Activated CD8-positive, alpha-beta memory T cell treated with anti-CD3 and anti-CD28 coated beads for 36 hours (primary cell): ENCODE measurements around the gene CA6. TPM values are rescaled to one million over a fixed set of nuclear protein-coding genes. Genes with fewer than 3 reads are reported as not detected.
"Not testable (repeated sequence)": the region's sequence is repeated elsewhere in the genome, so short reads cannot be mapped to it uniquely, and the experiment has no call there.

Source experiments
- CTCF ChIA-PET: fragments of 350-600 bp; sonication (Branson Sonifier 250); formaldehyde crosslinking; loops from one replicate; lab custom pipeline; 2021; ENCODE audit warnings: antibody characterized with exemption; lab: Charles Lee
- POLR2A ChIA-PET: fragments of 350-600 bp; sonication (Branson Sonifier 250); formaldehyde crosslinking; loops from one replicate; lab custom pipeline; 2021; ENCODE audit warnings: antibody characterized with exemption; lab: Charles Lee
- total RNA-seq, 2 experiments: library from RNA; stranded (reverse); gene quantifications; one replicate each; pipeline ENCODE4 v1.2.3, GENCODE V29; 2021

CA6 gene
- total RNA-seq, 2 experiments from 2014 or later, result 2.3 to 2.5 TPM

DNA sequence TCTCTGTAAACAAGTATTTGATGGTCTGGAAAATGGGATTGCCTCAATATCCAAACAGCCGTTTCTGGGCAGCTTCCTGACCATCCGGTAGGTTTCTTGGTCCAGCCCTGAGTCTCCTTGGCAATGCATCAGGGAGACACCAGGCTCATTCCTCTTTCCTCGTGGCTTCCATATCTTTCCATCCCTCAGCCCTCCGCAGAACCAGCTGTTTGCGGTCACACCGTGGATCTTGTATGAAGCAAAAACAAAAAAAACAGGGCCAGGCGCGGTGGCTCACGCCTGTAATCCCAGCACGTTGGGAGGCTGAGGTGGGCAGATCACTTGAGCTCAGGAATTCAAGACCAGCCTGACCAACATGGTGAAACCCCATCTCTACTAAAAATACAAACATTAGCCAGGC is 28.1 kb upstream of the CA6 start:
- CTCF ChIA-PET, result interaction anchor here (0.7 to 5.3 kb wide), 11 partner anchors 9 to 521 kb away, joined by 3 to 55 read pairs (median 5); no protein-coding TSS in a partner anchor
- POLR2A ChIA-PET, result interaction anchor here (0.6 kb wide), 1 partner anchor 11 kb away, joined by 5 read pairs; no protein-coding TSS in a partner anchor

DNA sequence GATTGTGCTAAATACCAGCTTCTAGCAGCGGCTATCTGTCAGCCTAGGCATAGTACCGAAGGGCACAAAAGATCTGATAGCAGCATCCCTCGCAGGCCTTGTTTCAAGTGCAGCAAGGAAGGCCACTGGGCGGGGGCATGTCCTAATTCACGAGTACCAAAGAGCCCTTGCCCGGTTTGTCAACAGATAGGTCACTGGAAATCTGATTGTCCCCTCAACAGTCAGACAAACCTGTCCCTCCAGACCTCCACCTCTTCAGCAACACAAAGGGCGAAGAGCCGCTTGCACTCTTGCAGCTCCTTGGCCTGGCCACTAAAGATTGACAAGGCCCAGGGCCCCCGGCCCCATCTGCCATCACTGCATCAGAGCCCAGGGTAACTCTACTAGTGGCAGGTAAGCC is 22.7 kb upstream of the CA6 start:
- POLR2A ChIA-PET, result no interaction called here
- CTCF ChIA-PET, result no interaction called here

DNA sequence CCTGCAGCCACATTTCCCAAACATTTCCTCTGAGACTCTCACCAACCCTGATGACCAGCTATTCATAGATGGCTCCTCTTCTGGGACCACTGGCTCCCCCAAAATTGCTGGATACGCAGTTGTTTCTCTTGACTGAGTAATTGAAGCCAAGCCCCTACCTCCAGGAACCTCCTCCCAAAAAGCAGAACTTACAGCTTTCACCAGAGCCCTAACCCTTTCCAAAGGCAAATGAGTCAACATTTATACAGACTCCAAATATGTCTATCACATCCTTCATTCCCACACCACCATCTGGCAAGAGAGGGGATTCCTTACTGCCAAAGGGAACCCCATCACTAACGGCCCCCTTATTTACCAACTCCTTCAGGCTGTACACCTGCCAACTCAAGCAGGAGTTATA is 20.3 kb upstream of the CA6 start:
- CTCF ChIA-PET, result interaction anchor here (1.4 kb wide), 1 partner anchor 62 kb away, joined by 3 read pairs; no protein-coding TSS in a partner anchor
- POLR2A ChIA-PET, result no interaction called here

DNA sequence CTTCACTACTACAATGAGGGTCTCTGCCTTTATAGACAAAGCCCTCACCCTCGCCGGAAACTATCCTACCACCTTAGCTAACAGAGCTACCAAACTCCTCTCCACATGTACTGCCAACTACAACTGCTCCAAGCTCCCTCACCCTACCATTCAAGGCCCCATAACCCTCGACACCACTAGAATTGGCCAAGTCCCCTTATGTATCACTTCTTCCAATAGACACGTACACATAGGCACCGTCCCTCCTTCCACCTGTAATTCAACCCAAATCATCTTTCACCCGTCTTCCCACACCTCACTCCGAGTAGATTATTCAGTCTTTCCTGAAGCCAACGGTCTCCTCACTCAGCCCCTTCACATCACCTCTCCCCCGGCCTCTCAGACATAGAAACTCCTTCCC is 19.7 kb upstream of the CA6 start:
- POLR2A ChIA-PET, result no interaction called here
- CTCF ChIA-PET, result interaction anchor here (1.4 kb wide), 1 partner anchor 62 kb away, joined by 3 read pairs; no protein-coding TSS in a partner anchor

DNA sequence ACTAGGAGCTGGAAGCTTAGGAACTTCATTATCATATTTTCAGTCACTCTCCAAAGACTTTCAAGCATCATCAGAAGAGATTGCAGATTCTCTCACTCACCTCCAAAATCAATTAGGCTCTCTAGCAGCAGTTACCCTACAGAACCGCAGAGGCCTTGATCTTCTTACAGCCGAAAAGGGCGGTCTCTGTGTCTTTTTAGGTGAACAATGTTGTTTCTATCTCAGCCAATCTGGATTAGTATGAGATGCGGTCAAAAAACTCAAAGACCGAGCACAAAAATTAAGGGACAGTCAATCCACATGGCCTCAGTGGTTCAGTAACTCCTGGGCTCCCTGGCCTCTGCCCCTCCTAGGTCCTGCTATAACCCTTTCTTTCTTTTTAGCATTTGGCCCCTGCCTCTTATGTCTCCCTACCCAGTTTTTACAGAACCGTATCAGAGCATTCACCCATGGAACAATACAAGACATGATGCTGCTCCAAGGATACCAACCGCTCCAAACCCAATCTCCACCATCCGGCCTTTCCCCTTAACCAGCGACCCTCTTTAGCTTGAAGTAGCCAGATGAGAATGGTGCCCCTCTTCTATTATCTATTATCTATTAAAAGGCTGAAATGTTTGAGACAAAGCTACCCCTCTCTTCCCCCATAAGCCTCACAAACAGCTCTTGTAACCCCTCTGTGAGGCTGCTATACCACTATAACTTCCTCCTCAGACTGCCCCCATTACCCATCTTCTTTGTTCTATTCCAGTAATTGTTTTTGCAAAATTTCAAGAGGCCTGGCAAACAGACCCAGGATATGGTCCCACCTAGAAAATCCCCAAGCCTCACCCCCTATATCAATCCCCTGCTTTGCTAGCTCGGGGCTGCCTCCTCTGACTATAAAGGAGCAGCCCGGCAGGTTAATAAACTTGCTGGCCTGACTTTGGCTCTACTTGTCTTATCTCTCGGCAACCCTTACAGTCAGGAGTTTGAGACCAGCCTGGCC is 18.7 kb upstream of the CA6 start:
- POLR2A ChIA-PET, result no interaction called here
- CTCF ChIA-PET, result interaction anchor here (0.7 to 1.4 kb wide), 3 partner anchors 10 to 348 kb away, joined by 4 to 5 read pairs (median 5); no protein-coding TSS in a partner anchor

DNA sequence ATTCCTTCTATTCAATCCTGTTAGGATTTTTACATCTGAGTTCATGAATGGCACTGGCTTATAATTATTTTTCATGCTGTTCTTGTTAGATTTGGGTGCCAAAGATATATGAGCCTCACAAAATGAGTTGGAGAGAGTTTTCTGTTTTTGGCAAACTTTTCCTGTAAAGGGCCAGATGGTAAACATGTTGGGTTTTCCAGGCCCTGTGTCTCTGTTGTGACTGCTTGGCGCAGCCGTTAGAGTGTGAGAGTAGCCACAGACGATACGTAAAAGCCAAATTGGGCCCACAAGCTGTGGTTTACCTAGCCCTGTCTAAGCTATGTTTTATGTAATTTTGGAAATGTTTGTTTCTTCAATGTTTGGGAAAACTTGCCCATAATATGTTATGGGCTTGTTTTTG is 15.6 kb upstream of the CA6 start:
- POLR2A ChIA-PET, result no interaction called here
- CTCF ChIA-PET, result no interaction called here

DNA sequence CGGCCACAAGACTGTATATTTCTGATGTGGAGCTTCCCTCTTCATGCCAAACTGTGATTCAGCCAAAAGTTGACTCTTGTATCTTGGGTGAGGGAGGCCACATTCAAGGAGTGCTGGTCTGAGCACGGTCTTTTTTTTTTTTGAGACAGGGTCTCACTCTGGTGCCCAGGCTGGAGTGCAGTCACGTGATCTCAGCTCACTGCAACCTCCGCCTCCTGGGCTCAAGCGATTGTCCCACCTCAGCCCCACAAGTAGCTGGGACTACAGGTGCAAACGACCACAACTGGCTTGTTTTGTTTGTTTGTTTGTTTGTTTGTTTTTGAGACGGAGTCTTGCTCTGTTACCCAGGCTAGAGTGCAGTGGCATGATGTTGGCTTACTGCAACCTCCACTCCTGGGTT is 8.6 kb upstream of the CA6 start:
- POLR2A ChIA-PET, result not testable (repeated sequence)
- CTCF ChIA-PET, result interaction anchor here (0.5 to 0.9 kb wide), 2 partner anchors 9 to 48 kb away, joined by 3 to 5 read pairs; no protein-coding TSS in a partner anchor

DNA sequence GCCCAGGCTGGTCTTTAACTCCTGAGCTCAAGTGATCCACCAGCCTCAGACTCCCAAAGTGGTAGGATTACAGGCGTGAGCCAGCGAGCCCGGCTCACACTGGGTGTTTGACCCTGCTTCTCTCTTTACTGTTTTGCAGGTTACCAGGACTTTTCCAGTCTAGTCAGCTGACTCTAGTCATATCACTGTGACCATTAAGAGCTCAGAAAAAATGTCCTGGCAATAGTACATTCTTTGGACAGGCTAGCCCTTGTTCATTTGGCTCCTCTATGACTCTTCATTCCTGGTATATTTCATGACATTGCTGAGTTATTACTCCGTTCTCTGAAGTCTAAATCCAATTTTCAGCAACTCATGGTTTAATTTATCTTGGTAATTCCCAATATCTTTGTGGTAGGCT is 8.0 kb upstream of the CA6 start:
- POLR2A ChIA-PET, result no interaction called here
- CTCF ChIA-PET, result interaction anchor here (0.5 to 1.7 kb wide), 3 partner anchors 10 to 48 kb away, joined by 3 to 5 read pairs (median 5); no protein-coding TSS in a partner anchor

DNA sequence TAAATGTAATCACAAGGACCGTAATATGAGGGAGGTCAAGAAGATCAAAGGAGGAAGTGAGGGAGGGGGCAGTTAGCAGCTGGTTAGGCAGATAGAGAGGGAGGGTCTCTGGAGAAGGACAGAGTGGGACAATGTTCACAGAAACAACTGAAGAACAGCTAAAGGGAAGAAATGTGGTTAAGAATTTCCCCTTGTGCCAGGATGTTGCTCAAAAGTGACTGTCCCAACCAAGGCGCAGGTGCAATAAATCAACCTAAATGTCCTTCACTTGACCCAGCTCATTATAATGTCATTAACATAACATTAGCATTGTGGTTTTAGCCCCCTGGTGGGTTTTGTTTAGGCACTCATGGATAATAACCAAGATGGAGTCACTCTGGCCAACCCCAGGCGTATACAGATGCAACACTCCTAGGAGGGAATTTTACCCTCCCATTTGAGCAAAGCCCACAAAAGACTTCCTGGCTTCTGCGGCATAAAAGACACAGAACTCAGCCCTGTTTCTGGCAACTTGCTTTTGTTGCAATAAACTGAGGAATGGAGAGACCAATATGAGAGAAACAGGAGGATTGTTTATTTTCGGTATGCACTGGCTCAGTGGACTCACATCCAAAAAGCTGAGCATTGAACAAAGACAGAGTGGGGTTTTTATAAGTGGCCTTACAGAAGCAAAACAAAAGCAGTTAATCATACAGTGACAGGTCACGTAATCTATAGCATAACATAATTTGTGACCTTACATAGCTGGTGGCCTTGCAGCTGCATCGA is 7.3 kb upstream of the CA6 start:
- ChIA-PET CTCF (interaction anchor here (0.8 to 1.7 kb wide), 3 partner anchors 15 to 66 kb away, joined by 3 to 5 read pairs (median 3); no protein-coding TSS in a partner anchor), POLR2A (no interaction called here)

DNA sequence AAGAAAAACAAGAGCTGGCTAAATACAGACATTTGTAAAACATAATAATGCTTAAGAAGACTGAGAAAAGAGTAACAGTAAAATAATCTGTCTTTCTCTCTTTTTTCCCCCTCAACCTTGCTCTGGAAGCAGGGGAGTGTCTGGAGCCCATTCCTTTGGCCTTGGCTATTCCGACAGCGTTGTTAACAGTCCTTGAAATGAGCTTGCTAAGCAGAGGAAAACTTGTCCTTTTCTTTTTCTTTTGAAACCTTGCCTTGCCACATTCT is 6.7 kb upstream of the CA6 start:
- CTCF ChIA-PET, result interaction anchor here (0.8 to 1.7 kb wide), 4 partner anchors 14 to 66 kb away, joined by 3 to 5 read pairs (median 3); no protein-coding TSS in a partner anchor
- POLR2A ChIA-PET, result no interaction called here

DNA sequence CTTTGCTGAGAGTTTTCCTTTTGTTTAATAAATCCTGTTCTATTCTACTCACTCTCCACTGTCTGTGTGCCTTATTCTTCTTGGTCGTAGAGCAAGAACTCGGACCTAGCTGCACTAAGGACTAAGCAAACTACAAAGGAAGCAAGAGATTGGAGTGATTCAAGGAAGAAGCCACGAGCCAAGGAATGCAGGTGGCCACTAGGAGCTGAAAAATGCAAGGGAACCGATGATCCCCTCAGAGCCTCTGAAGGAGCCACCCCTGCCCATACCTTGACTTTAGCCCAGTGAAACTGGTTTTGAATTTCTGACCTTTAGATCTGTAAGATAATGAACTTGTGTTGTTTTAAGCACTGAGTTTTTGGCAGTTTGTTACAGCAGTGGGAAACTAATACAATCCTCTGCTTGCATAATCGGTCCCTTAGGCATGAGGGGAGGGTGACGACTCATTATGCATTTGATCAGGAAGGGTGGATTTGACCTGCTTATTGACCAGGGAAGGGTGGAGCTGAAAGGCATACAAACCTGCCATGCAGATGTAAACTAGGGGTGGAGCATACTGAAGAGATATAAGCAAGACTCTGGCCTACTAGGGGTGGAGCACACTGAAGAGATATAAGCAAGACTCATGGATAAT is 6.2 kb upstream of the CA6 start:
- ChIA-PET POLR2A (no interaction called here), CTCF (interaction anchor here (0.8 to 1.7 kb wide), 4 partner anchors 14 to 65 kb away, joined by 3 to 5 read pairs (median 3); no protein-coding TSS in a partner anchor)

DNA sequence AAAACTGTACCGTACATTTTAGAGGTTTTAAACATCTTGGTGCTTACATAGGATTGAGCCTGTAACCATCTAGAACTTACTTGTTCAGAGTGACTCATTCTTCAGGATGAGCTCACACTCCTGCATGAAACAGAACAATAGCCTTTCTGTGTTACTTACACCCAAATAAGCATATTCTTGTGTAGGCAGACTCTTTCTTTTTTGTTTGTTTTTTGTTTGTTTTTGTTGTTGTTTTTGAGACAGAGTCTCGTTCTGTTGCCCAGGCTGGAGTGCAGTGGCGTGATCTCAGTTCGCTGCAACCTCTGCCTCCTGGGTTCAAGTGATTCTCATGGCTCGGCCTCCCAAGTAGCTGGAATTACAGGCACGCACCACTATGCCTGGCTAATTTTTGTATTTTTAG is 3.8 kb upstream of the CA6 start:
- CTCF ChIA-PET, result interaction anchor here (0.7 to 2.1 kb wide), 4 partner anchors 15 to 258 kb away, joined by 3 to 10 read pairs (median 4); no protein-coding TSS in a partner anchor
- POLR2A ChIA-PET, result no interaction called here

DNA sequence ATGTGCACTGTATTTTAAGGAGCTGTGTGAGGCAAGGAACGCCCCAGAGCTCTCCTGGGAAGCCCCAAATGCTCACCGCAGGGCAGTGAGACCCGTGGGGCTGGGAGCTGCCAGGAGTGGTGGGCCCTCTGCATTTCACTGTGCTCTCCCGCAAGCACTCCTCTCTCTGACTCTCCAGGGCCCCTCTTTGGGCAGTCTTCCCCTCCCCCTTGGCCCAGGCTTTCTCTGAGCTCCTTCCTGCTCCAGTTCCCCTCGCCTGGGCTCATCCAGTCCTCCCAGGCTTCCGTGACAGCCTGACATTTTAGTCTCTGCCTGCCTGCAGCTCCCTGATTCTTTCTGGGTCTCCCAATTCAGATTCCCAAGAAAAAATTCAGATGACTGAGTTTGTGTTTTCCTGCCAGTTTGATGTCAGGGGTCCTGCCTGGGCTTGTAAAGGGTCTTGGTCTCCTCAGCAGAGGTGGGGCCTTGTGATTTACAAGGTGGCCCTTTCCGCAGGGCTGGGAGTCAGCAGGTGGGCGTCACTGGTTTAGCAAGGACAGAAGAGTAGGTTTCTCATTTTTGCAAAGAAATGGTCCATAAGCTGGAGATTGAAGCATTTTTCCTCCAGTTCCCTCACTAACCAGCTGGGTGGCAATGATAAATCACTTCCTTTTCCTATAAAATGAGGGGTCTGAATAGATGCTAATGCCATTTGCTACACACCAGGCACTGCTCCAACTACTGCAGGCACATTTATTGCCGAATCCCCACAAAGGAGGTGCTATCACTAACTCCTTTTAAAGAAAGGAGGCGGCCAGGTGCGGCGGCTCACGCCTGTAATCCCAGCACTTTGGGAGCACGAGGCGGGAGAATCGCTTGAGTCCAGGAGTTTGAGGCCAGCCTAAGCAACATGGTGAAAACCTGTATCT is 1.9 kb upstream of the CA6 start:
- CTCF ChIA-PET, result interaction anchor here (1.0 kb wide), 1 partner anchor 19 kb away, joined by 4 read pairs; no protein-coding TSS in a partner anchor
- POLR2A ChIA-PET, result no interaction called here

DNA sequence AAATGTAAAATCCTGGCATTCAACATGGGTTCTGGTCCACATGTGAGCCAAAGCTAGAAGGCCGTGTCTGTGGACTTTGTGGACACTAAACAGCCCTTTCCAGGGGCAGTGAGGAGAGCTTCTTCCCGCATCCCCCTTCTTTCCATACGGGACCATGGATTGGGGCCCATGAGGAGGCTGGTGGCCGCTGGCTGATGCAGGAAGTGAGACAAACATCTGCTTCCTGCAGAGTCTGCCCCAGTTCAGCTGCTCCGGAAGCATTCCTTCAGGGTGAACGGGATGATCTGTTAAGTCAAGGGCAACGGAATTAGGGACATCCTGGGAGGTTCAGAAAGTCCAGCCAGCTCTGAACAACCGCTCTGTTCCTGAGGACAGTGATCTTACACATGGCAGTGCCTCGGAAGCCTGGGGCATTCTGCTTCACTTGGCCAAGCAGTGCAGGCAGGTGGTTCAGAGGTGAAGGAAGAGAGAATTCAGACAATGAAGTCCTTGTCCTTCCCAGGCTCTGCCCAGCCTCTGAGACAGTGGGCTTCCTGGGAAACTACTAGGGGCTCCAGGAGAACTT is 1.5 kb downstream of the CA6 start:
- ChIA-PET CTCF (interaction anchor here (0.7 to 1.3 kb wide), 5 partner anchors 13 to 287 kb away, joined by 3 to 4 read pairs (median 3); no protein-coding TSS in a partner anchor), POLR2A (interaction anchor here (1.0 kb wide), 1 partner anchor 9 kb away, joined by 4 read pairs; no protein-coding TSS in a partner anchor)

DNA sequence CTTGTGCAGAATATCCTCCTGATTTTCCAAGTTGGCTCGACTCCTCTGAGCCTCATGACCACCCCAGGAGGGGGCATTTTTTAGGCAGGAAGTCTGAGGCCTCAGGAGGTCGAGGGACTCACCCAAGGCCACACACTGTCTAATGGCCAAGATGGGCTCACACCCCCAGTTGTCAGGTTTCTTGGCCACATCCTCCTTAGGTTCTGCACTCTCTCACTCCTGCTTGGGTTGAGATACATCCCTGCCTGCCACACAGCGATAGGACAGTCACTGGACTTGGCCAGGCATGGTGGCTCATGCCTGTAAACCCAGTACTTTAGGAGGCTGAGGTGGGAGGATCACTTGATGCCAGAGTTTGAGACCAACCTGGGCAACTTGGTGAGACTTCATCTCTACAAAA is 4.6 kb downstream of the CA6 start:
- ChIA-PET CTCF (no interaction called here), POLR2A (no interaction called here)

DNA sequence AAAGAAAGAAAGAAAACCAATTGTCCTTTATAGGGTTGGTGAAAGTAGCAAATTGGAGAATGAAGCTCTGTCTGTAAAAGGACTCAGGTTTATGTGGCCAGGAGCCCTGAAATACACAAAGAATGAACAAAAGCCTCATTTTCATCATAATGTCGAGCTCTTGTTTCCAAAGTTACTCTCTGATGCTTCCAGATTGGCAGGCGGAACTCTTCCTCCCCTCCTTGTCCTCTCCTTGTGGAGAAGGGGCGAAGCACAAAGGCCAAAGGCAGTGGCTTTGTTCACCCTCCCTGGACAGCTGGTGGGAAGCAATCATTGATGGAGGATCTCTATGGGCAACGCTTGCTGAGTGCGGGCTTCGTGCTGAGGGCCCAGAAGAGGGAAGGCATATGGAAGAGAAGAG is 5.6 kb downstream of the CA6 start:
- ChIA-PET POLR2A (no interaction called here), CTCF (no interaction called here)

DNA sequence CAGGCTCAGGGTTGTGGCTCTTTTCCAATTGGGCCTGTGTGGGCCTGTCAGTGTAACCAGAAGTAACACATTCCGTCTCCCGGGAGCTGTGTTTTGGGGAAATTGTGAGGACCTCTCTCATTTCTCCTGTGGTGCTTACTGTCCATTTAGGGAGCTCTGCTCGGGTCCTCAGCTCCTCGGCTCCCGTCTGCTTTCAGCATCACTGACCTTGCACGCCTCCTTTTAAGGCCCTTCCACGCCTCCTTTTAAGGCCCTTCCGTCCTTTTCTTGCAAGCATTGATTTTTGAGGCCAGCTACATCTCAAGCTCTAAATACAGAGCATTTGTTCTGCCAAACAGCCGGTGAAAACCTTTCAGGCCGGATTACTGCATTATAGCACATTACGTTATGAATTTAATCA is 9.7 kb downstream of the CA6 start:
- POLR2A ChIA-PET, result no interaction called here
- CTCF ChIA-PET, result no interaction called here
